ENCODE results near the gene PIK3AP1. TPM values are rescaled to one million over a fixed set of nuclear protein-coding genes. Genes with fewer than 3 reads are reported as not detected.
A peak's percentile ranks its signal among the peaks of the same experiment; 100 is the strongest.

The PIK3AP1 gene
- total and polyA plus RNA-seq, 2 of the 13 experiments (the other 11 are each of a cell fraction or from before 2014, with no cell fraction given) = 3.6 to 13.8 TPM

GRCh38 chr10:96676272-96677112 lies 43.8 kb downstream of the PIK3AP1 start (continued):
- TF ChIP-seq SRSF9 (IDR thresholded peaks at IDR 0.05; ENCODE audit: borderline replicate concordance, insufficient read depth, low read depth, low read length, poor library complexity, severe bottlenecking) (no peak), ZFP1 (CRISPR knock-in tag; IDR thresholded peaks at IDR 0.05) (no peak), HNRNPH1 (optimal IDR thresholded peaks at IDR 0.05; ENCODE audit: low read depth, low read length) (no peak), SUZ12 (IDR thresholded peaks at IDR 0.05; ENCODE audit: low read depth, low read length) (no peak), DRAP1 (CRISPR knock-in tag; IDR thresholded peaks at IDR 0.05) (no peak), CREM (IDR thresholded peaks at IDR 0.05) (peak; percentile 36; the same call in 1 of the 2 replicates), CREM (CRISPR knock-in tag; IDR thresholded peaks at IDR 0.05) (no peak), NFE2L2 (IDR thresholded peaks at IDR 0.05; ENCODE audit: low read length) (no peak), MBD4 (IDR thresholded peaks at IDR 0.05; ENCODE audit: borderline replicate concordance, low read length) (no peak), POLR2G (IDR thresholded peaks at IDR 0.05; ENCODE audit: low read depth, low read length) (peak; percentile 43; the same call in 1 of the 2 replicates), SETDB1 (CRISPR knock-in tag; IDR thresholded peaks at IDR 0.05; ENCODE audit: borderline replicate concordance) (no peak), KLF15 (CRISPR knock-in tag; IDR thresholded peaks at IDR 0.05; ENCODE audit: borderline replicate concordance) (no peak), PHB2 (IDR thresholded peaks at IDR 0.05; ENCODE audit: partially characterized antibody) (no peak), NFRKB (IDR thresholded peaks at IDR 0.05) (no peak), JUND (CRISPR knock-in tag; IDR thresholded peaks at IDR 0.05) (no peak), ATF5 (CRISPR knock-in tag; IDR thresholded peaks at IDR 0.05; ENCODE audit: low read depth) (no peak), HDAC1 (CRISPR knock-in tag; IDR thresholded peaks at IDR 0.05) (peak; percentile 34; the same call in 1 of the 2 replicates), ZNF234 (CRISPR knock-in tag; conservative IDR thresholded peaks at IDR 0.05) (no peak), ZBTB46 (CRISPR knock-in tag; IDR thresholded peaks at IDR 0.05; ENCODE audit: borderline replicate concordance) (0 out of 2 replicates have a peak, but pooled peaks have one; percentile 41), BATF2 (CRISPR knock-in tag; IDR thresholded peaks at IDR 0.05) (no peak), FOXO4 (CRISPR knock-in tag; conservative IDR thresholded peaks at IDR 0.05) (no peak), ZNF333 (CRISPR knock-in tag; IDR thresholded peaks at IDR 0.05; ENCODE audit: borderline replicate concordance) (no peak), ZNF790 (CRISPR knock-in tag; IDR thresholded peaks at IDR 0.05; ENCODE audit: borderline replicate concordance) (no peak), ZBTB37 (CRISPR knock-in tag; IDR thresholded peaks at IDR 0.05) (no peak)
